Fibroblast of villous mesenchyme (primary cell): ENCODE data around the gene TM2D3. TPM values are rescaled to one million over a fixed set of nuclear protein-coding genes. Genes with fewer than 3 reads are reported as not detected.
"Not testable (repeated sequence)": the region's sequence is repeated elsewhere in the genome, so short reads cannot be mapped to it uniquely, and the experiment has no call there.

Source experiments
- DNase-seq: peaks from one replicate; pipeline ENCODE4 v3.0.0-alpha.2; 2010; ENCODE audit warnings: low read depth
- H3K4me3 ChIP-seq: 2 replicates; pipeline ENCODE4 v1.5.1; 2011; ENCODE audit warnings: low read depth, mild to moderate bottlenecking, low read length
- total RNA-seq: library from RNA; depleted of rRNA; stranded (reverse); fragments of >200 nt; gene quantifications from 2 replicates; pipeline ENCODE4 v1.2.3, GENCODE V29; 2012
- TF ChIP-seq, protein P1 (sequence below): IDR thresholded peaks from 2 replicates; pipeline ENCODE4 v1.5.1; 2012; ENCODE audit warnings: low read depth, mild to moderate bottlenecking, low read length; ENCODE audit not compliant: insufficient read depth

The TM2D3 gene
- total RNA-seq, 1 donor, result 48.4 TPM

DNA sequence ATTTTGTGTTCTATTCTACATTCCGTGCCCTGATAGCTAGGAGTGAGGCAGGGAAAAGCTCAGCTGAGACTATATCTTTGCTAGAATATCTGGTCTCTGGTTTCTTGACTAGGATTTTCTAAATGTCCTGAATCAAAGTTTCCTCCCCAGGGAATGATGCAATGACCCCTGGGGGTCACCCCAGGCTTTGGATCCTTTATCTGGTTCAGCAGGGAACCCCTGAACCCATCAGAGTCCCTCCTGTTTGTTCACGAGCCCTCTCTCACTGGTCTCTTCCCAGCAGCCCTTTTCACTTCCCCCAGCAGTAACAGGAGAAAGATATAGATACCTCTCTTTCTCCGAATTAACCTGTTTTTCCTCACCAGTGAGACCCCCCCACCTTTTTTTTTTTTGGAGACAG, 14.3 kb downstream of the TM2D3 start:
- TF ChIP-seq, protein P1, sequence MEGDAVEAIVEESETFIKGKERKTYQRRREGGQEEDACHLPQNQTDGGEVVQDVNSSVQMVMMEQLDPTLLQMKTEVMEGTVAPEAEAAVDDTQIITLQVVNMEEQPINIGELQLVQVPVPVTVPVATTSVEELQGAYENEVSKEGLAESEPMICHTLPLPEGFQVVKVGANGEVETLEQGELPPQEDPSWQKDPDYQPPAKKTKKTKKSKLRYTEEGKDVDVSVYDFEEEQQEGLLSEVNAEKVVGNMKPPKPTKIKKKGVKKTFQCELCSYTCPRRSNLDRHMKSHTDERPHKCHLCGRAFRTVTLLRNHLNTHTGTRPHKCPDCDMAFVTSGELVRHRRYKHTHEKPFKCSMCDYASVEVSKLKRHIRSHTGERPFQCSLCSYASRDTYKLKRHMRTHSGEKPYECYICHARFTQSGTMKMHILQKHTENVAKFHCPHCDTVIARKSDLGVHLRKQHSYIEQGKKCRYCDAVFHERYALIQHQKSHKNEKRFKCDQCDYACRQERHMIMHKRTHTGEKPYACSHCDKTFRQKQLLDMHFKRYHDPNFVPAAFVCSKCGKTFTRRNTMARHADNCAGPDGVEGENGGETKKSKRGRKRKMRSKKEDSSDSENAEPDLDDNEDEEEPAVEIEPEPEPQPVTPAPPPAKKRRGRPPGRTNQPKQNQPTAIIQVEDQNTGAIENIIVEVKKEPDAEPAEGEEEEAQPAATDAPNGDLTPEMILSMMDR, result no peak
- no peak for DNase-seq
- H3K4me3 ChIP-seq, result no peak overlapping the region

DNA sequence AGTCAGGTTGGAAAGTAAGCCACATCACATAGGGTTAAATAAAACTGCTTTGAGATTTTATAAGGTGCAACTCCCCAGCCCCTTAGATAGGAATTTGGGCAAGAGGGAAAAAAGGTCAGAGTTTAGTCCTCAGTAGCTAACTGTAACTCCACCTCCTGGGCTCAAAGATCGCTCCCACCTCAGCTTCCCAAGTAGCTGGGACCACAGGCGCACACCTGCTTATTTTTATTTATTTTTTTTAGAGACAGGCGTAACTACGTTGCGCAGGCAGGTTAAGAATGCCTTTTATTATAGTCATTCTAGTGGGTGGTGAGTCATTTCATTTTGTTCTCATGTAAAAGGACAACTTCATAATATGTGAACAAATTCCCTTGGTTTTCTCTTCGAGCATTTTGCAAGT, 14.7 kb downstream of the TM2D3 start:
- no peak overlapping the region for H3K4me3 ChIP-seq
- TF ChIP-seq, protein P1, result no peak
- peak; percentile 11 for DNase-seq

DNA sequence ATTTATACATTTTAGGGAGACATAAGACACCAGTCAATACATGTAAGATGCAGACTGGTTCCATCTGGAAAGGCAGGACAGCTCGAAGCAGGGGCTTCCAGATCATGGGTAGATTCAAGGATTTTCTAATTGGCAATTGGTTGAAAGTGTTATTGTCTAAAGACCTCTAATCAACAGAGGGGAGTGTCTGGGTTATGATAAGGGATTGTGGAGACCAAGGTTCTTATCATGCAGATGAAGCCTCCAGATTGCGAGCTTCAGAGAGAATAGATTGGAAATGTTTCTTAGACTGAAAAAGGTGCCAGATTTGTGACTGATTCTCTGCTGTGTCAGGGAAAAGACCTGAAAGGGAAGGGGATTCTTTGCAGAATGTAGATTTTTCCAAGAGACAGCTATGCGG, 15.1 kb downstream of the TM2D3 start:
- no peak overlapping the region for H3K4me3 ChIP-seq
- TF ChIP-seq, protein P1, result no peak
- DNase-seq, result no peak

DNA sequence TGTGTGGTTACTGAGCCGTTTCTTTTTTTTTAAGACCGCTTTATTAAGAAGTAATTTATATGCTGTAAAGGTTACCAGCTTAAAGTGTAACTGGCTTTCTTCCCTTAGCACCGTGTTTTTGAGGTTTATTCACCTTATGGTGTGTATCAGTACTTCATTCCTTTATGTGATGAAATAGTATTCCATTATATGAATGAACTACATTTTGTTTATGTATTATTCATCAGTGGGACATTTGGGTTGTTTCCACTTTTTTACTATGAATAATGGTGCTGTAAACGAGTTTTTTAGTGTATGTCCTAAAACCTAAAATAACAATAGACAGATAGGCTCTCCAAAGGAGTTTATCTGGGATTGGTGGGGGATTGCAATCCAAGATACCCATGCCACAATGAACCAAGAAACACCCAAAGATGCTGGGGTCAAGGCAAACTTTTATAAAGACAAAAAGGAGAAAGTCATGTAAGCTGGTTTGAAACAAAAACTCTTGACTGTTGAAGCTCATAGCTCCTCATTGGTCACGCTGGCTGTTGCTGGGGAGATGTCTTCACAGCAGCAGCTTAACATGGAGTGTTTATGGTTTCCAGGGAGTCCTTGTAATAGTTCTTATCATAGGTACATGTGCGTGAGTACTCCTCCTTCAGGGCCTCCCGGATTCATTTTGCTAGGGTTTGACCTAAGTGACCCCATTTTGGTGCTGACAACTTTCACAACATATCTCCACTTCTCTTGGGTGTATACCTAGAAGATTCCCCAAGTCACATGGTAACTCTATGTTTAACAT, 16.0 kb downstream of the TM2D3 start:
- TF ChIP-seq, protein P1, result no peak
- H3K4me3 ChIP-seq, result no peak overlapping the region
- DNase-seq, result peak; percentile 32

DNA sequence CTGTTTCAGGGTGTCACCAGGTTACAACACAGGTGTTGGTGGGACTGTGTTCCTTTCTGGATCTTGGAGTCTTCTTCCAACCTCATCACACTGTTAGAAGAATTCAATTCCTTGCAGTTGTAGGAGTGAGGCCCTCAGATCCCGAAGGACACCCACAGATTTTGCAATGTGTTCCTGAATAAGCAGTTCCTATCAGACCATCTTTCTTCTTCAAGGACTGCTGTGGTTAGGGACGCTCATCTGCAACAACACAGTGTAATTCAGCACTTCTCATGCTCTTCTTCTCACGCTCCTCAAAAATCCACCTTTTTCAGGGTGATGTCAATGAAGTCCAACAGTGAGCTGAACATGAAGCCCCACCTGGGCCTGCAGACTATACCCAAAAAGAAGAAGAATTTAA, 18.8 kb downstream of the TM2D3 start:
- TF ChIP-seq, protein P1, result no peak
- H3K4me3 ChIP-seq, result no peak overlapping the region
- DNase-seq, result no peak

DNA sequence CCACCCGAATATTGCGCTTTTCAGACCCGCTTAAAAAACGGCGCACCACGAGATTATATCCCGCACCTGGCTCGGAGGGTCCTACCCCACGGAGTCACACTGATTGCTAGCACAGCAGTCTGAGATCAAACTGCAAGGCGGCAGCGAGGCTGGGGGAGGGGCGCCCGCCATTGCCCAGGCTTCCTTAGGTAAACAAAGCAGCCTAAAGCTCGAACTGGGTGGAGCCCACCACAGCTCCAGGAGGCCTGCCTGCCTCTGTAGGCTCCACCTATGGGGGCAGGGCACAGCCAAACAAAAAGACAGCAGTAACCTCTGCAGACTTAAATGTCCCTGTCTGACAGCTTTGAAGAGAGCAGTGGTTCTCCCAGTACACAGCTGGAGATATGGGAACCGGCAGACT, 25.5 kb downstream of the TM2D3 start:
- not testable (repeated sequence) for H3K4me3 ChIP-seq, DNase-seq

DNA sequence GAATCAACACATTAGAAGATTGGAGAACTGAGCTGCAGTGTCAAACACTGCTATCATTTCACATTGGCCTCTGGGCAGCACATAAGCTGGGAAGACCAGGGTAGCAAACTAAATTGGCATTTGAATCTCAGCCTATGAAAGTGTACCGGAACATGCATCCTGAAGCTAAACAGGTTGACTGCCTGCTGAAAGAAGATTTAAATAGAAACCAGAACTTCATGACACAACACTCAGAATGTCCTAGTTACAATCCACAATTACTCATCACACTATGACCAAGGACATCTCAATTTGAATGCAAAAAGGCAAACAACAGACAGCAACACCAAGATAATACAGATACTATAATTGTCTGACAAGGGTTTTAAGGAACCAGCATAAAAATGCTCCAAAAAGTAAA, 26.2 kb downstream of the TM2D3 start:
- TF ChIP-seq, protein P1, result no peak
- no peak overlapping the region for H3K4me3 ChIP-seq
- no peak for DNase-seq
